NCI-H345 (cell line): ENCODE measurements around the gene HSD17B2.
"Not testable (repeated sequence)": the region's sequence is repeated elsewhere in the genome, so short reads cannot be mapped to it uniquely, and the experiment has no call there.

ENCODE experiments used
- DNase-seq: peaks from one replicate; lab custom pipeline; 2025; lab: John Stamatoyannopoulos, UW

The HSD17B2 gene

GRCh38 chr16:82134846-82135245, 99.8 kb downstream of the HSD17B2 start:
- no peak for DNase-seq

DNA sequence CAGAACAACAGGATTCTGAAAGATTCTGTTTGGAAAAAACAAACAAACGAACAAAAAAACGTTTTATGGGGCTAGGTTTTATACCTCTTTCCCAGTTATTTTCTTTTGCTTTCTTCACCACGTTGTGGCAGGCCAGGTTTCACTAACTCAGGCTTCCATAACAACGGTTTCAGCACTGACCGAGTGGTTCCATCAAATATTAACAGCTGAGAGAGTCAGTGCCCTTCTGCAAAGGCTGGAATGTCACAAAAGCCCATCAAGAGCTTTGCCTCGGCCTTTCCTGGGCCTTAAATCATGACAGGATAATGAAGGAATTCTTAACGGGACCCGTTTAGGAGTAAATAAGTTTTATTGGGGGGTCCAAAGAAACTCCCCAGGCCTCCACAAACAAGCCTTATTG, 100.8 kb downstream of the HSD17B2 start:
- no peak for DNase-seq

DNA sequence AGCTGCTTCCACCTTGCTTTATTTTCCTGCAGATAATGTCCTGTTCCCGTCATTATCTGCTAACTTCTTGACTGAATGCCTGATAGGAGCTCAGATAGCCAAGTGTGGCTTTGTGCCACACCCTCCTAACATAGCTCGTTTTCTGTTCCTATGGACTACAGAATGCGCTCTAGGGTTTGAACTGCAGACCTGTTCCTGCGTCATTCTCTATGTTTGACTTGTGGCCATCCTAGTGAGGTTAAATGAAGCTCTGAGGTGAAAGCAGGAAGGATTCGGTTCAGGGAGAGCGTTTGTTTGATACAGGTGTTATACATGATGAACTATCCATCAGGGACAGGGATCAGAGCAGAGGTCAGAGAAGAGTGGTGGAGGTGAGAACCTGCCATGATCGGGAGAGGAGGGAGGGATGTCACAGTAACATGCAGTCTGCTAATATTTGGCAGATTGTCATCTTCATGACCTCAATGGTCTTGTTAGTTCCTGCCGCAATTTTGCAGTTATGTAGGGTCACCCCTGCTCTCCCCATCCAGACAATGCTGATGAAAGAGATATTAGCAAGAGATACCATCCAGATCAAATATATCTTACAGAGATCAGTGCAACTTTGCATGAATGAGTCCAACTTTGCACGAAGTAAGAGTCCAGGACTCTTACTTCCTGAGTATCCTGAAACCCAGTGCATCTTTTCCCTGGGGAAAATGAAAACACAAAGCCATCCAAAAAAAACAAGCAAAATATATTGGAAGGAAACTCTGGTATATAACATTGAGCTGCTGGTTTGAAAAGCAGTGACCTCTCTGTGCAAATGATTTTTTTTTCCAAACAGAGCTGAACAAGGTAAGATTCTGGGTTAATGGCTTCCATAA, 102.1 kb downstream of the HSD17B2 start:
- no peak for DNase-seq

DNA sequence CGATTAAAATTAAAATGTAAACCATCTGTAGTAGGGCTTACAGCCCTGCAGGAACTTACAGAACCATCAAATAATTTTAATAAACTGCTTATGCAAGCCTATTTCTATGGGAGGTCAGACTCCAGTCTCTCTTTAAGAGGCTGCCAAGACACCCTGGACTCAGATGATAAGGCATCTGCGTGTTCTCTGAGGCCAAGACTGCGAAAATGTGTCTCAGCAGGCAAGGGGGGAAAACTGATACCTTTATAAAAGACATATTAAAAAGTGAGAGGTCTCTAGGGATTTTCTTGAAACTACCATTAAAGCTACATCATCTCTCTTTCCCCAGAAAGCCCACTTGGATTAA, 102.7 kb downstream of the HSD17B2 start:
- no peak for DNase-seq

DNA sequence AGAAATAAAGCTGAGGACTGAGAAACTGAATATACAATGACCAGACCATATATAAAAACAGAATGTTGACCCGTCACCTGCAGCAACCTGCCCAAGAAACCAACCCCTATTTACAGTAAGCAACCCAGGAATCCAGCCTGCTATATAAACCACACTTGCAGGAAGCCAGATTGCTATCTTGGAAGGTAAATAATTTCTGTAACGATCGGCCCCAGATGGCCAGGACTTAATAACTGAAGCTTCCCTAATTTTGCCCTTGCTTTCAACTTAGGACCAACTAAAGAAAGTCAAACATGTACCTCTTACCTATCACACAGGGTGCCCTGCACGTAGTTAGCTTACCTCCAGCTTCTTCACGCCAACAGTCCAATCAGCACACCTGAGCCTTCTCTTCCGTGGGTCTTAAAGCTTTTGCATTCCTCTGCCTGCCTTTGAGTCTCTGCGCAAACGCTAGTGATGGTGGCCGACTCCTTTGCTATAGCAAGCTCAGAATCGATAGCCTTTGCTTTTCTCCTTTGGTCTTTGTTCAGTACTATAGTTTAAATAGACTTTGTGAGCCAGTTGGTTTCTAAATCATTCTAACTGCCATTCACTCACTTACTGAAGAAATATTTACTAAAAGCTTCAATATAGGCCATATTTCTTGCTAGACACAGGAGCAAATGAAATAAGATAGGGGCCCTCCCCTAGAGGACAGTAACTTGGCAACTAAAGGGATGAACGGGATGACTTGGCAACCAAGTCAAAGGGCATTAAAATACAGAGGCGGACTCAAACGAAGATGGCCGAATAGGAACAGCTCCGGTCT, 103.6 kb downstream of the HSD17B2 start:
- no peak for DNase-seq

DNA sequence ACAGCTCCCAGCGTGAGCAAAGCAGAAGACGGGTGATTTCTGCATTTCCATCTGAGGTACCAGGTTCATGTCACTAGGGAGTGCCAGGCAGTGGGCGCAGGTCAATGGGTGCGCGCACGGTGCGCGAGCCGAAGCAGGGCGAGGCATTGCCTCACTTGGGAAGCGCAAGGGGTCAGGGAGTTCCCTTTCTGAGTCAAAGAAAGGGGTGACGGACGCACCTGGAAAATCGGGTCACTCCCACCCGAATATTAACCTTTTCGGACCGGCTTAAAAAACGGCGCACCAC, 104.2 kb downstream of the HSD17B2 start:
- DNase-seq, result not testable (repeated sequence)

GRCh38 chr16:82146556-82146955, 111.5 kb downstream of the HSD17B2 start:
- DNase-seq, result no peak

DNA sequence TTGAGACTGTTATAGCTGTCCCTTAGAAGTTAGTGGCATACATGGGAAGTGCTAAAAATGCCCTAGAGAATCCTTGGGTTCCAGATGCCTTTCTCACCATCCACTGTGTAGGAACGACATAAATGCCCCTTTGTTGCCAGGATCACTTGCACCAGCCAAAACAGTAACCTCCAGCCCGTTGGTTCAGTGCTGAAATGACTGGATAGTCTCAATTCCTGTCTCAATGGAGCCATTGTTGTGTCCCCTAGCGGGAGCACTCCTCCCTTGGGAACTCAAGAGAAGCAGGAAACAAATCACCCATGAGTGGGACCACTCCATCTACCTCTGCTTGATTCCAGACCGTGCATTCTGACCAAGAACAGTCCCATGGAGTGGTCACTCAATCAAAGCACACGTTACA, 111.9 kb downstream of the HSD17B2 start:
- DNase-seq, result no peak

DNA sequence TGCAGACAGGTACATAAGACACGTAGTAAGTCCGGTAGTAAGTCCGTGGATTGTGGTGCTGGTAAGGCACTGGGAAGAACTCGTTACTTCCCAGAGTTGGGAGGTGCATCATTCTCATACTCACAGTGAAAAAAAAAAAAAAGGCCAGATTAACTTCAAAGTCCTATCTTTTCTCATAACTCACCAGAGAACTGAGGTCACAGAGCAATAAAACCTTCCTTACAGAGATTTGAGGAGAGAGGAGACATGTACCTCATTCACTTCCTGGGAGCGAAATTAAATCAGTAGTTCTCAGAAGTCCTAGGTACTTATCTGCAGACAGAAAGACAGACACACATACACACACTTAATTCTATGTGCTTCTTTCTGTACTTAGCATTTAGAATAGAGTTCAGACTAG, 112.5 kb downstream of the HSD17B2 start:
- no peak for DNase-seq
